ENCODE data around the gene SDCCAG8. TPM values are rescaled to one million over a fixed set of nuclear protein-coding genes. Genes with fewer than 3 reads are reported as not detected.

SDCCAG8 gene
- total and polyA plus RNA-seq, 2 of the 8 experiments (the other 6 are each of a cell fraction or from before 2014, with no cell fraction given): 15.6 to 21.0 TPM

GRCh38 chr1:243291292-243291691 lies 35.5 kb downstream of the SDCCAG8 start:
- Histone ChIP-seq H3K27me3 (replicated peaks in 1 of 4; ENCODE audit: control insufficient read depth in 3 of 4, extremely low read depth in 1 of 4, insufficient read depth in 3 of 4, low read length in 3 of 4) (no peaks in the 10 kb centered on the region), H2BK120ac (replicated peaks; ENCODE audit: low read depth, low read length) (no peak overlapping the region), H4K8ac (ENCODE audit: extremely low read depth, insufficient read depth, low read length) (no peak overlapping the region), H3K79me2 (ENCODE audit: control insufficient read depth in 1 of 2, insufficient read depth in 2 of 2, low read length in 2 of 2) (no peaks in the 10 kb centered on the region), H4K91ac (replicated peaks; ENCODE audit: insufficient read length, low read length) (no peak overlapping the region), H3K56ac (replicated peaks; ENCODE audit: insufficient read length, low read depth, low read length) (no peak overlapping the region), H3K4ac (replicated peaks; ENCODE audit: insufficient read length, low read depth, low read length) (no peak overlapping the region), H4K5ac (ENCODE audit: insufficient read length, low read depth, low read length) (no peak overlapping the region), H3K9me3 (ENCODE audit: insufficient read depth in 2 of 2, low read depth in 1 of 2, low read length in 1 of 2) (no peaks in the 10 kb centered on the region), H3K36me3 (ENCODE audit: control insufficient read depth in 2 of 4, insufficient read depth in 4 of 4, low read length in 3 of 4) (peaks cover 0 to 4% (median 0%) of the 10 kb centered on the region in 4 experiments; a peak in 2 of 8 replicates), H4K20me1 (replicated peaks in 1 of 2; ENCODE audit: control insufficient read depth in 1 of 2, insufficient read depth in 2 of 2, low read length in 2 of 2) (peaks cover 0 to 1% of the 10 kb centered on the region in 2 experiments), H3K27ac (ENCODE audit: low read depth, low read length) (no peak overlapping the region), H2BK12ac (ENCODE audit: low read depth, low read length) (no peak overlapping the region), H3K23ac (ENCODE audit: insufficient read length) (no peak overlapping the region), H3K4me3 (ENCODE audit: extremely low read depth in 1 of 4, insufficient read depth in 2 of 4, low read depth in 3 of 4, low read length in 4 of 4) (no peak overlapping the region), H3K79me1 (ENCODE audit: low read depth, low read length) (no peaks in the 10 kb centered on the region), H3K23me2 (ENCODE audit: low read depth, low read length) (no peaks in the 10 kb centered on the region), H2BK5ac (ENCODE audit: low read depth, low read length) (no peak overlapping the region), H3K4me2 (ENCODE audit: insufficient read depth in 1 of 2, low read depth in 2 of 2, low read length in 2 of 2) (no peak overlapping the region), H2AK5ac (ENCODE audit: low read depth, low read length) (no peak overlapping the region), H2BK15ac (ENCODE audit: low read length) (no peak overlapping the region), H3K4me1 (replicated peaks in 1 of 4; ENCODE audit: control insufficient read depth in 3 of 4, insufficient read depth in 4 of 4, low read length in 3 of 4) (peaks cover 0 to 4% (median 0%) of the 10 kb centered on the region in 4 experiments; a peak in 1 of 7 replicates), H2BK20ac (ENCODE audit: low read length) (no peak overlapping the region), H3K14ac (ENCODE audit: insufficient read length) (no peak overlapping the region), H3K18ac (ENCODE audit: extremely low read depth, low read length) (no peak overlapping the region), H3K9ac (replicated peaks in 1 of 4; ENCODE audit: extremely low read depth in 1 of 4, low read depth in 3 of 4, low read length in 3 of 4) (no peak overlapping the region), H2AFZ (ENCODE audit: low read length) (no peak overlapping the region)
- POLR2A ChIA-PET (ENCODE audit: partially characterized antibody): no interaction called here
- CTCF ChIA-PET (ENCODE audit: partially characterized antibody): no interaction called here
- WGBS, 2 experiments (ENCODE audit: extremely low coverage in 1 of 2, insufficient coverage in 1 of 2, insufficient read length in 1 of 2, insufficient replicate concordance in 2 of 2, low coverage in 1 of 2, low lambda C conversion rate in 2 of 2, missing lambda C conversion rate in 1 of 2): 100% methylated on average over 1 of the region's 1 CpG; no CpG with 5 or more reads in 1 of the 2 experiments
- FAIRE-seq: no peak
- no peak for DNase-seq (ENCODE audit: low read depth in 1 of 2, low spot score in 2 of 2)
- TF ChIP-seq BRCA1 (IDR thresholded peaks at IDR 0.05; ENCODE audit: low read depth, low read length) (no peak), TEAD4 (IDR thresholded peaks at IDR 0.05; ENCODE audit: low read depth, low read length) (no peak), JUND (IDR thresholded peaks at IDR 0.05; ENCODE audit: low read length) (no peak), TAF7 (optimal IDR thresholded peaks at IDR 0.05; ENCODE audit: borderline replicate concordance, low read depth, low read length) (no peak), HDAC6 (IDR thresholded peaks at IDR 0.05; ENCODE audit: low read depth, low read length) (no peak), CBX8 (IDR thresholded peaks at IDR 0.05; ENCODE audit: borderline replicate concordance, low read depth, low read length) (no peak), PHF8 (conservative IDR thresholded peaks at IDR 0.05; ENCODE audit: low read depth, low read length) (no peak), MAX (IDR thresholded peaks at IDR 0.05) (no peak)

Data from H1 (cell line).